Measurements from ENCODE around the gene GPN2.
"Not testable (repeated sequence)": the region's sequence is repeated elsewhere in the genome, so short reads cannot be mapped to it uniquely, and the experiment has no call there.

GPN2 gene

DNA sequence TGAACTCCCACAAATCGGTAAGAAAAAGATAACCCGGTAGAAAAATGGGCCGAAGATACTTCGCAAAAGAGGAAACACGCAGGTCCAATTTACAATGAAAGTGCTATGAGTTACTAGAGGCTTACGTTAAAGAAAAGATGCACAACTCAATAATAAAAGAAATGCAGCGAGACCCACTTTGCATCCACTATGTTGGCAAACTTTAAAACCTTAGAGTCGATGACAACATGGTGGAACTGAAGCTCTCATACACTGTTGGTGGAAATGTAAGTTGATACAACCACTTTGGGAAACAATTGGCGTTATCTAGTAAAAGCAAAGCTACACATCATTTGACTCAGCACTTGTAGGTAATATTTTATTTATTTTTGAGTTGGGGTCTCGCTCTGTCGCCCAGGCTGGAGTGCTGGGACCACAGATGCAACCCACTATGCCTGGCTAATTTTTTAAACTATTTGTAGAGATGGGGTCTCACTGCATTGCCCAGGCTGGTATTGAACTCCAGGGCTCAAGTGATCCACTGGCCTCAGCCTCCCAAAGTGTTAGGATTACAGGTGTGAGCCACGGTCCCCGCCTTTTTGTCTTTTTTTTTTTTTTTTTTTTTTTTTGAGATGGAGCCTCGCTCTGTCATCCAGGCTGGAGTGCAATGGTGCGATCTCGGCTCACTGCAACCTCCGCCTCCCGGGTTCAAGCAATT is 10.9 kb upstream of the GPN2 start:
- no peak for DNase-seq
- no peak for ATAC-seq

DNA sequence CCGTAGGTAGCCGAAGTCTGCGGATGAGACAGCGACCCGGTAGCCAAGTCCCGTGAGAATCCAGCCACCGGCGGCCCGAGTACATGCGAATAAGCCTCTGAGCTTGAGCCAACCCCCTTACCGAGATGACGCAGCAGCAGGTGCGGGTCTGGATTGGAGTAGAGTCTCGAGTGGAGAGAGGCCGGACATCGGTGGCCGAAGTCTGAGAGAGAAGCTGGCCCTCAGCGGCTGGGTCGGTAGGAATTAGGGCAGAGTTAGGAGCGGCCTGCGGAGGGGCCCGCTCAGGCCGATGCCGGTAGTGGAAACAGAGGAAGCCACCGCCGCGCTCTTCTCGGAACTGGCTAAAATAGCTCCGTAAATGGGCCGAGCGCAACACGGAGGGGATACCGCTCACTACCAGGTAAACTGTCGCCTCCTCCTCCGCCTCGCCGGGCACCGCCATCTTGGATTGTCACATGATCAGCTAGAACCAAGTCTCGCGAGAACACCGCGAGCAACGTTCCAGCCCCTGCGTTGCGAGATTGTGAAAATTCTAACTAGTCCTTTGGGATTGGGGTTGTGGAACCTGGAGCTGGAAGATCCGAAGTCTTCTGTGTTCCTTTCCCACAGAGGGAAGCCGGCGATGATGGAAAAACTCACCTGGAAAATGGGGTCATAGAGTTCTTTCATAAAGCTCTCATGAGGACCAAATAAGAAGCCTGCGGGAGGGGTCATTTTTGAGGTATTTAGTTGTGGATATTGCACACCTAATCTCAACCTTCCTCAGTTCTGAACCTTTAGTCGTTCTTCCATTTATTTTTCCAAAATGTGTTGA is 10.1 kb upstream of the GPN2 start, which contains the start of gene GPATCH3:
TSS of gene GPATCH3 (minus strand) at position 467 of the 814 bp plus-strand sequence. CDS start at position 442, 25 bp downstream.
- ATAC-seq, result peak; percentile 92
- peak; percentile 89 for DNase-seq

DNA sequence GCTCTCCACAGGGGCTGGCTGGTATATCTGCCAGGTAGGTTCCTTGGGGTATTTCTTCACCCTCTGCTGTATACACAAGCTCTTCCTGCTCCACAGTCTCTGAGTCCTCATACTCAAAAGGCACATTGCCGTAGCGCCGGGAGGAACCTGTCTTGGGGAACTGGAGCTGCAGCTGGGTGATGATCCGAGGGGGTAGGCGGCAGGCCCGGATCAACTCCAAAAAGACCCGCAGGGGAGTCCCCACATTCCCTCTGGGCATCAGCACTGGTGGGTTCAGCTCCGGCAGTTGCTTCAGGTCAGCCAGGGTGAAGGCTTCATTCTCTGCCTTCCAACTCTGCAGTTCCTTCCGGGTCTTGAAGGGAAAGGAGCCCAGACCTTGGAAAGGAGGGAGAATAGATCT is 7.3 kb upstream of the GPN2 start:
- no peak for DNase-seq
- no peak for ATAC-seq

- ATAC-seq (no peak), DNase-seq (no peak)
These were observed 4.2 kb upstream of the GPN2 start for GRCh38 chr1:26894263-26894662.

DNA sequence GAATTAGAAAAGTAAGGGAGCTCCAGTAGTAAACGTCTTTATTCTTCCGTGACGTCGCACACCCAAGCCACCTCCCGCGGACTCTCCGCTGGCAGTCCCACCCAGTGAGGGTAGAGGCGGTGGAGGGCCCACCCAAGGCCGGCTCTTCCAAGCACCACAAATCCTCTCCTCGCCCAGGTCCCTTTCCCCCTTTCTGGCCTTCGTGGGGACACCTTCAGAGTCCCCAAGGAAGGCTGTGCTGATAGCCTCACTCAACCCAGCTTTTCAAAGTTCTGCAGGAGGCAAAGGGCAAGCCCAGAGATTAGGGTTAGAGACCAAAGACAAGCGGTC is 349 bp upstream of the GPN2 start:
- ATAC-seq, result peak; percentile 53

DNA sequence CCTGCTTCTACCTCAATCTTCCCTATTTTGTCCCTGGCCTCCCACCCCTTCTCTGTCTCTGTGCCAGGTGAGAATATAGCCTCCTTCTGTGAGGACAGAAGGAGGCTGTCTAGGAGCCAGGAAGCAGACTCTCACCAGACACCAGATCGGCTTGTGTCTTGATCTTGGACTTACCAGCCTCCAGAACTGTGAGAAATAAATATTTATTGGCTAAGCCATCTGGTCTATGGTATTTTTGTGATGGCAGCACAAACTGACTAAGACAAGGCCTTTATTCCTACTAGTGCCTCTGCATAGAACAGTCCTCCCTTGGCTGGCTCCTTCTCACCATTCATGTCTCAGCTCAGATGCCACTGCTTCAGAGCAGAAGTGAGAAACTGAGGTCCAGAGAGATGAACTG is 1.9 kb downstream of the GPN2 start:
- ATAC-seq, result no peak
- no peak for DNase-seq

More for the DNA sequence above, 349 bp upstream of the GPN2 start:
- no peak for DNase-seq

- DNase-seq, result no peak
- ATAC-seq, result no peak
These were observed 3.0 kb downstream of the GPN2 start for GRCh38 chr1:26887125-26887524.

GRCh38 chr1:26882696-26883463 is 7.2 kb downstream of the GPN2 start:
- ATAC-seq (no peak), DNase-seq (no peak)

DNA sequence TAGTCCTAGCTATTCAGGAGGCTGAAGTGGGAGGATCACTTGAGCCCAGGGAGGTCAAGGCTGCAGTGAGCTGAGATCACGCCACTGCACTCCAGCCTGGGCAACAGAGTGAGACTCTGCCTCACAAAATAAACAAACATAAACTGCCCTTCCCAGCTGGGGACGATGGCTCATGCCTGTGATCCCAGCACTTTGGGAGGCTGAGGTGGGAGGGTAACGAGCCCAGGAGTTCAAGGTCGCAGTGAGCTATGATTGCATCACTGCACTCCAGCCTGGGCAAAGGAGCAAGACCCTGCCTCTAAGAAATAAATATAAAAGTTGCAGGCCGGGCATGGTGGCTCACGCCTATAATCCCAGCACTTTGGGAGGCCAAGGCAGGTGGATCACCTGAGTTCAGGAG is 8.5 kb downstream of the GPN2 start:
- DNase-seq, ATAC-seq: not testable (repeated sequence)

GRCh38 chr1:26879793-26880192 is 10.3 kb downstream of the GPN2 start:
- DNase-seq (no peak), ATAC-seq (no peak)

DNA sequence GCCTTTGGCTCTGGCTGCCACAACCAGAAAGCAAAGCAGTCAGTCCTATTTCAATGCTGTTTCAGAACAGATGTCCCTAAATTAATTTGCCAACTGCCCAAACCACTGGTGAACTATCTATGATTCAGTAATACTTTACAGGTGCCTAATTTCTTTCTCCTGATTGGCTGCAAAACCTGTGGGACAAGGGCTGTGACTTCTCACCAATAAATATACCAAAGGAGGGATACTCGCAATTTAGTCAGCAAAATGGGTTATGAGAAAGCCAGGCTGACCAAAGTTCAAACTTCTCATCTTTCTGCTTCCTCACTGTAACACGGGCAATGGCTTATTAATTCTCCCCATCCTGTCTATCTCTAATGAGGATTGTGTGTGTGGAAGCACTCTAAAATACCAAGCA is 12.8 kb downstream of the GPN2 start:
- no peak for DNase-seq
- ATAC-seq, result no peak

DNA sequence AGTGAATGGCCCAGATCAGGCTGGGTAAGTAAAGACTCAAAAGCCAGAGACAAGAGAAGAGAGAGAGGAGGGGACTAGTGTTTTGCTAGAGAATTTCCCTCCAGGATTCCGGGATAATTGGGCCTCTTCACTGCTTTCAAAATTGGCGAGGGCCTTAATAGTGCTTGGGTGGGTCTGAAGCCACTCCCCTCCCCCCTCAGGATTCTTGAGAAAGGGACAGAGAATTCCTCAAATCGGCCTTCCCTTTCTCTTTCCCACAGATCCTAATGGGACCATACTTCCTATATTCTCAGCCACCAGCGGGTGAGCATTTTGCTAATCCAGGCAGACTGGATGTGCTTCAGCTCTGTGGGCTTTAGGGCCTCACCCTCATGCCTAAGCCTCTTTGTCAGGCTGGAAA is 15.2 kb downstream of the GPN2 start:
- DNase-seq, result no peak
- ATAC-seq, result no peak

DNA sequence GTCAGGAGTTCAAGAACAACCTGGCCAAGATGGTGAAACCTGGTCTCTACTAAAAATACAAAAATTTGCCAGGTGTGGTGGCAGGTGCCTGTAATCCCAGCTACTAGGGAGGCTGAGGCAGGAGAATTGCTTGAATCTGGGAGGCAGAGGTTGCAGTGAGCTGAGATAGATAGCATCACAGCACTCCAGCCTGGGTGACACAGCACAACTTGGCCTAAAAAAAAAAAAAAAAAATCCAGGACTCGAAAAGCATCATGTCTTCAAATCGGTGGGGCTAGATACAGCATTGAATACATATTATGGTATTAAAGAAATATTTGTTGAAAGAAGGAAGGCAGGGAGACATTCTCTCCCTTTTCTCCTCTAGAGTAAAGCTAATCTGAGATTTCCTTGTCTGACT is 17.0 kb downstream of the GPN2 start:
- DNase-seq, ATAC-seq: not testable (repeated sequence)

- DNase-seq, result peak; percentile 96
- peak; percentile 97 for ATAC-seq
These were observed 25.2 kb downstream of the GPN2 start for GRCh38 chr1:26864610-26865480.

DNA sequence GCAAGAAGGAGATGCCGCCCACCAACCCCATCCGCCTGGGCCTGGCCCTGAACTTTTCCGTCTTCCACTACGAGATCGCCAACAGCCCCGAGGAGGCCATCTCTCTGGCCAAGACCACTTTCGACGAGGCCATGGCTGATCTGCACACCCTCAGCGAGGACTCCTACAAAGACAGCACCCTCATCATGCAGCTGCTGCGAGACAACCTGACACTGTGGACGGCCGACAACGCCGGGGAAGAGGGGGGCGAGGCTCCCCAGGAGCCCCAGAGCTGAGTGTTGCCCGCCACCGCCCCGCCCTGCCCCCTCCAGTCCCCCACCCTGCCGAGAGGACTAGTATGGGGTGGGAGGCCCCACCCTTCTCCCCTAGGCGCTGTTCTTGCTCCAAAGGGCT is 26.4 kb downstream of the GPN2 start:
- DNase-seq, result no peak
- ATAC-seq, result no peak

GRCh38 chr1:26862781-26863684 is 27.1 kb downstream of the GPN2 start, which contains the start of gene SFN:
SFN (plus strand) TSS chr1:26863149; CDS start chr1:26863213, 64 bp downstream.
- DNase-seq, result peak; percentile 75
- no peak for ATAC-seq

- no peak for DNase-seq
- no peak for ATAC-seq
These were observed 28.1 kb downstream of the GPN2 start for GRCh38 chr1:26861889-26862378.

DNA sequence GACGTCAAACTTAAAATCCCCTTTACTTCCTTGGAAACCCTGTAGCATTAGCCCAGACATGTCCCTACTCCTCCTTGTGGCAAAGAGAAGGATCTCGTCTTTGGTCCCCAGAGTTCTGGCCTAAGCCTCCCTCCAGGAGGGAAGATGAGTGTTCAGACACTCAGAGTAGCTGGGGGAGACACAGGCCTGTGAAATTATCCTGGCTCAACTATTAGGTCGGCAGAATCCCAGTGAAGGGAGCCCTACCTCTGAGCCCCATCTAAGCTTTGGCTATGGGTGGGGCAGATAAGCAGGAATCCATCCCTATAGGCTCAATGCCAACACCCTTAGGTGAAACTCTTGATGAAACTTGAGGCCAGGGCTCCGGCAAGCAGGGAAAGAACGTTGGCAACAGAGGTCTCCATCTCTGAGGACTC is 28.8 kb downstream of the GPN2 start:
- DNase-seq (no peak), ATAC-seq (no peak)

- ATAC-seq (peak; percentile 11), DNase-seq (no peak)
These were observed 31.0 kb downstream of the GPN2 start for GRCh38 chr1:26858891-26859640.

- DNase-seq, result no peak
- no peak for ATAC-seq
These were observed 31.9 kb downstream of the GPN2 start for GRCh38 chr1:26858160-26858559.

All from stimulated activated naive CD8-positive, alpha-beta T cell treated with anti-CD3 and anti-CD28 coated beads, Interleukin-15, Interleukin-2, amounts not matched to agents 100 U/mL and 50 U/mL, for 24 hours (primary cell).